Activated CD4-positive, alpha-beta T cell treated with anti-CD3 and anti-CD28 coated beads, Interleukin-2, amount 50 U/mL, for 48 hours (primary cell): ENCODE measurements around the gene SLC10A3.
"Not testable (repeated sequence)": the region's sequence is repeated elsewhere in the genome, so short reads cannot be mapped to it uniquely, and the experiment has no call there.

Source experiments
- DNase-seq, 2 experiments: peaks; one replicate each; pipeline ENCODE4 v3.0.0-alpha.2; 2020

Gene SLC10A3

GRCh38 chrX:154509455-154509854 is 19.0 kb upstream of the SLC10A3 start:
- no peak for DNase-seq

GRCh38 chrX:154508384-154508745 is 17.9 kb upstream of the SLC10A3 start:
- no peak for DNase-seq

- no peak for DNase-seq
These were observed 17.4 kb upstream of the SLC10A3 start for GRCh38 chrX:154507673-154508383.

- DNase-seq = no peak
These were observed 16.3 kb upstream of the SLC10A3 start for GRCh38 chrX:154506483-154507332.

- no peak for DNase-seq
These were observed 15.3 kb upstream of the SLC10A3 start for GRCh38 chrX:154505734-154506133.

- no peak for DNase-seq
These were observed 12.6 kb upstream of the SLC10A3 start for GRCh38 chrX:154502989-154503388.

- no peak for DNase-seq
These were observed 11.7 kb upstream of the SLC10A3 start for GRCh38 chrX:154502098-154502497.

GRCh38 chrX:154501423-154501822 is 11.0 kb upstream of the SLC10A3 start:
- DNase-seq = not testable (repeated sequence)

GRCh38 chrX:154496591-154497137 is 6.2 kb upstream of the SLC10A3 start:
- DNase-seq = not testable (repeated sequence)

- no peak for DNase-seq
These were observed 5.1 kb upstream of the SLC10A3 start for GRCh38 chrX:154495472-154495922.

- no peak for DNase-seq
These were observed 4.3 kb upstream of the SLC10A3 start for GRCh38 chrX:154494715-154495114.

GRCh38 chrX:154490021-154490413 is 412 bp downstream of the SLC10A3 start:
- peak; percentile 23 to 39 for DNase-seq

GRCh38 chrX:154489182-154489581 is 1.2 kb downstream of the SLC10A3 start:
- DNase-seq = no peak

- no peak for DNase-seq
These were observed 1.9 kb downstream of the SLC10A3 start for GRCh38 chrX:154488336-154489075.

- DNase-seq = no peak
These were observed 2.7 kb downstream of the SLC10A3 start for GRCh38 chrX:154487518-154488290.

GRCh38 chrX:154486396-154487207 is 3.8 kb downstream of the SLC10A3 start, which contains the start of gene UBL4A:
Gene UBL4A, minus strand, starts transcription at chrX:154486615. Its CDS starts 31 bp downstream, at chrX:154486584.
- DNase-seq = peak; percentile 58

- peak; percentile 22 to 31 for DNase-seq
These were observed 4.4 kb downstream of the SLC10A3 start for GRCh38 chrX:154486052-154486395.

- DNase-seq = no peak
These were observed 5.0 kb downstream of the SLC10A3 start for GRCh38 chrX:154485150-154486051.

- DNase-seq = peak in 1 of 2 experiments; percentile 20
These were observed 5.9 kb downstream of the SLC10A3 start for GRCh38 chrX:154484255-154485149.
